Body of pancreas (tissue), 4 donors: ENCODE results near the gene CKAP2L. TPM values are rescaled to one million over a fixed set of nuclear protein-coding genes. Genes with fewer than 3 reads are reported as not detected.
A peak's percentile ranks its signal among the peaks of the same experiment; 100 is the strongest.

Experiments
- ATAC-seq: fragments of 150-250 bp; one replicate; pipeline ENCODE4 v1.9.1; 2016
- DNase-seq, 4 donors: peaks; one replicate each; pipeline ENCODE4 v3.0.0-alpha.2; 2019
- H3K27ac ChIP-seq, 4 donors: fragments of 200-600 bp; sonication (generic); 1 replicate in 3 of 4; 2 replicates in 1 of 4; pipeline versions ENCODE4 v1.5.1 to v1.6.1; 2016 to 2019; ENCODE audit warnings: mild to moderate bottlenecking in 1 of 4, mixed read lengths in 1 of 4, moderate library complexity in 1 of 4
- H3K27me3 ChIP-seq, 2 donors: fragments of 200-600 bp; sonication (generic); one replicate each; pipeline ENCODE4 v1.6.0; 2016; ENCODE audit warnings: mild to moderate bottlenecking in 1 of 2
- H3K36me3 ChIP-seq, 2 donors: fragments of 200-600 bp; sonication (generic); replicated peaks in 1 of 2; 2 replicates each; pipeline ENCODE4 v1.5.1; 2016; ENCODE audit warnings: low read depth in 2 of 2; ENCODE audit not compliant: insufficient read depth in 1 of 2
- H3K4me1 ChIP-seq: fragments of 200-600 bp; sonication (generic); one replicate; pipeline ENCODE4 v1.6.0; 2016
- H3K4me3 ChIP-seq, 2 donors: fragments of 200-600 bp; sonication (generic); 1 replicate in 1 of 2; 2 replicates in 1 of 2; pipeline ENCODE4 v1.5.1; 2016 to 2019
- H3K9me3 ChIP-seq, 3 donors: fragments of 200-600 bp; sonication (generic); 1 replicate in 2 of 3; 2 replicates in 1 of 3; pipeline ENCODE4 v1.5.1; 2016
- POLR2A ChIP-seq, 3 donors: fragments of 450-650 bp; IDR thresholded peaks; one replicate each; pipeline ENCODE4 v1.6.1; 2016; ENCODE audit warnings: antibody characterized with exemption in 3 of 3, mild to moderate bottlenecking in 2 of 3
- WGBS, 2 donors: methylation state at CpG; one replicate each; pipeline ENCODE4 v1.1.5; 2017; 5-methylcytosine and 5-hydroxymethylcytosine counted together
- intact Hi-C: fragments of 100-400 bp; cut with DNase I; formaldehyde crosslinking; loops from one replicate; pipeline ENCODE4 v1.15.1; 2023
- total RNA-seq, 2 donors: library from RNA; depleted of rRNA; stranded (reverse); fragments of >200 nt; gene quantifications; one replicate each; pipeline ENCODE4 v1.1.0, GENCODE V29; 2016
- TF ChIP-seq, protein P1 (sequence below), 7 experiments: fragments of 450-650 bp in 4 of 7; fragments of 200-600 bp in 3 of 7; sonication (generic) in 3 of 7; IDR thresholded peaks; one replicate each; pipeline ENCODE4 v1.5.1; 2016 to 2019; ENCODE audit warnings: antibody characterized with exemption in 7 of 7

CKAP2L gene
- total RNA-seq, 2 donors from 2014 or later = under 0.01 TPM; not detected in 1

DNA sequence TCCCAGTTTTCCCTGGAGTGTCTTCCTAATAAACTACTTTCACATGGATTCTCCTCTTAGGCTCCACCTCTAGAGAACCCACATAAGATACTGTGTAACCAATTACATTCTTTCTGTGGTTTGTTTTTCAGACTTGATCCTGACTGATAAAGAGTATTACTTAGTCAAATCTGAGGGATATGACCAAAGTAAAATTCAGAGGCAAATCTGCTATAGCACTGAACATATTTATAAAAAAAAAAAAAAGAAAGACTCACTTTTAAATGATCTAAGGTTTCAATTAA is 13.9 kb downstream of the CKAP2L start:
- intact Hi-C loops = loop anchor here (10.0 kb wide), 2 partner anchors 134 to 204 kb away; no protein-coding TSS in a partner anchor
- DNase-seq (no peak), ATAC-seq (no peak)
- no peak overlapping the region for H3K27ac ChIP-seq
- no peaks in the 10 kb centered on the region for H3K36me3 ChIP-seq
- no peaks in the 10 kb centered on the region for H3K27me3 ChIP-seq
- H3K4me1 ChIP-seq = peaks cover 9% of the 10 kb centered on the region
- no peak overlapping the region for H3K4me3 ChIP-seq
- H3K9me3 ChIP-seq = no peaks in the 10 kb centered on the region
- no peak for TF ChIP-seq POLR2A (IDR thresholded peaks at IDR 0.05)
- TF ChIP-seq, protein P1, sequence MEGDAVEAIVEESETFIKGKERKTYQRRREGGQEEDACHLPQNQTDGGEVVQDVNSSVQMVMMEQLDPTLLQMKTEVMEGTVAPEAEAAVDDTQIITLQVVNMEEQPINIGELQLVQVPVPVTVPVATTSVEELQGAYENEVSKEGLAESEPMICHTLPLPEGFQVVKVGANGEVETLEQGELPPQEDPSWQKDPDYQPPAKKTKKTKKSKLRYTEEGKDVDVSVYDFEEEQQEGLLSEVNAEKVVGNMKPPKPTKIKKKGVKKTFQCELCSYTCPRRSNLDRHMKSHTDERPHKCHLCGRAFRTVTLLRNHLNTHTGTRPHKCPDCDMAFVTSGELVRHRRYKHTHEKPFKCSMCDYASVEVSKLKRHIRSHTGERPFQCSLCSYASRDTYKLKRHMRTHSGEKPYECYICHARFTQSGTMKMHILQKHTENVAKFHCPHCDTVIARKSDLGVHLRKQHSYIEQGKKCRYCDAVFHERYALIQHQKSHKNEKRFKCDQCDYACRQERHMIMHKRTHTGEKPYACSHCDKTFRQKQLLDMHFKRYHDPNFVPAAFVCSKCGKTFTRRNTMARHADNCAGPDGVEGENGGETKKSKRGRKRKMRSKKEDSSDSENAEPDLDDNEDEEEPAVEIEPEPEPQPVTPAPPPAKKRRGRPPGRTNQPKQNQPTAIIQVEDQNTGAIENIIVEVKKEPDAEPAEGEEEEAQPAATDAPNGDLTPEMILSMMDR (IDR thresholded peaks at IDR 0.05) = no peak

DNA sequence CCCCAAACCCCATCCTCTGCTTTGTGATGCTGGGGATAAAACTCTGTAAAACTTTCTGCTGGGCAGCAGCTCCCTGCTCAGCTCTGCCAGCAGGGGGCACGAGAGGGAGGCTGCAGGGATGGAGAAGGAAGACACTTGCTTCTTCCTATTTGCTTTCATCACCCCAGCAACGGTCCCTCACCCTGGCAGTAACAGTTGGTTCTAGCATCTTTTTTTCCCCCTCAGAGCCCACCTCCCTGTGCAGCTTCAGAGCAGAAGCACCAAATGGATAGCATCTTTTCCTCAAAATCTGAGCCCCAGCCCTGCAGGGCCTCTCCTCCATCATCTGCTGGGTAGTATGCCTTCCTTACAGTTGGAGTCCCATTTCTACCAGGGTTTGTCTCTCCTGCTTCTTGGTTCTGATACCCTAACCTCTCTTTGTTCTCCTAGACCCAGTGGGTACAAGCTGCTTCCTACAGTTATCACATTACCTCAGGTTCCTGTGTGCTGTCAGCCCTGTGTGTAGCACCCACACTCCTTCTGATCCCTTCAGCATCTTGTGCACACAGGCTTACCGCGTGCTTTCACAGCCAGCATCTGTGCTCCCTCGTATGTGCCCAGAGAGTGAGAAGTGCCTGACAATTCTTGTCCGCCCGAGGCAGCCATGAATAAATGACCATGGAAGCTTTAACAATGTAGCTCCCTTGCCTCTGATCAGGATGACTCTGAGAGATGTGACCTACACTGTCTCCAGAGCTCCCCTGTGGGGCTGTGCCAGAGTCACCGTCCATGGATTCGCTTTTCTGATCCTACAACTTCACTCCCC is 14.5 kb downstream of the CKAP2L start:
- intact Hi-C loops = loop anchor here (10.0 kb wide), 2 partner anchors 135 to 205 kb away; no protein-coding TSS in a partner anchor
- 62 to 69% methylated on average over 9 of the region's 9 CpGs for WGBS, 2 donors
- Histone ChIP-seq H3K9me3 (no peaks in the 10 kb centered on the region), H3K27me3 (no peaks in the 10 kb centered on the region), H3K36me3 (no peaks in the 10 kb centered on the region), H3K27ac (no peak overlapping the region), H3K4me3 (no peak overlapping the region), H3K4me1 (peaks cover 9% of the 10 kb centered on the region)
- no peak for TF ChIP-seq POLR2A (IDR thresholded peaks at IDR 0.05)
- TF ChIP-seq, protein P1 (IDR thresholded peaks at IDR 0.05) = peak; percentile 62 to 89 (median 75)
- DNase-seq (peak; percentile 62 to 66 (median 63)), ATAC-seq (peak; percentile 65)

DNA sequence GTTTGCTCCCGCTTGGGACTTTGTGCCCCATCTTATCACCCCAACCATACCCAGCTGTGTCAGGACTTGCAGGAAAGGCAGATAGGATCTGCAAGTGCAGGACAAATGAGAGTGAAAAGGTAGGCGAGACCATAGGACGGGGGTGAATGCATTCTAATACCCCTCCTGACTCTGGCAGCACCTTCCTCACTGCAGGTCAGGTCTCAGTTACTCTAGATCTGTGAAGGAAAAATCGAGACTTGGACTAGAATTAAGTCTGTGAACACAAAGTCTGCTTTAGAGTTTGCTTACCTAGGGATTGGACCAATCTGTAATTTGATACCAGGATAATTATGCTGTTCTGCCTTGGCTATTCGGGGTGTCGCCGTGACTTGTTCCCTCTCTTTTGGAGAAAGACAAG is 23.9 kb downstream of the CKAP2L start:
- TF ChIP-seq, protein P1 (IDR thresholded peaks at IDR 0.05) = no peak
- TF ChIP-seq POLR2A (IDR thresholded peaks at IDR 0.05) = no peak
- H3K36me3 ChIP-seq = no peaks in the 10 kb centered on the region
- WGBS, 2 donors = 83 to 91% methylated on average over 7 of the region's 7 CpGs
- peaks cover 4% of the 10 kb centered on the region for H3K4me1 ChIP-seq
- no peak for DNase-seq
- no peaks in the 10 kb centered on the region for H3K9me3 ChIP-seq
- intact Hi-C loops = no loop called here
- ATAC-seq = no peak
- no peak overlapping the region for H3K27ac ChIP-seq
- H3K27me3 ChIP-seq = no peaks in the 10 kb centered on the region
- no peak overlapping the region for H3K4me3 ChIP-seq

DNA sequence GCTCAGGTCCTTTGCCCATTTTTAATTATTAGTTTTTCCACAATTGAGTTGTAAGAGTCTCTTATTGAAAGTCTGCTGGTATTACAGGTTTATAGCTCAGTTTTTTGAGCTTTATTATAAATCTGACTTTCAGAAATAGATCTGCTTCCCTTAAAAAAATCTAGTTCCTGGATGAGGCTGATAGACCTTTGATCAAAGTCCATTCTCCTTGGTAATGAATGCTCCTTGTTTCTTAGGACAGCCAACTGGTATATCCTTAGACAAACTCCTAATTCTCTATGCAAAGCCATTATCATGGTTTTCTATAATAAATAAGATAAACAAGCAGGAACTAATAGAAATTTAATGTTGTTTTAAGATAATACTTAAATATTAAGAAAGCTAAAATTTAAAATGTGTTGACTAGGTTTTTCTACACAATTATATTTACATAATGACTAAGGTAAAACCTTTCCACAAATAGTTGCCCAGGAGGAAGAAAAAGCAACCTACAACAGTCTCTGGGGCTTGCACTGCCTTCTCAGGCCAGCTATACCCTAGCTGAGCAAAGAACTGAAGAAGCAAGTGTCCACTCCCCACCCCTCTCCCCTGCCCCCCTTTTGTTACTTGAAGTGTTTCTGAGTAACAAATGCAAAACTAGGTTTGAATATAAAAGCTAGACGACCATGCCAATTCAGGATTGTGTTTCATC is 26.7 kb downstream of the CKAP2L start:
- intact Hi-C loops = no loop called here
- Histone ChIP-seq H3K27me3 (no peaks in the 10 kb centered on the region), H3K9me3 (no peaks in the 10 kb centered on the region), H3K27ac (no peak overlapping the region), H3K36me3 (no peaks in the 10 kb centered on the region), H3K4me3 (no peak overlapping the region), H3K4me1 (peaks cover 4% of the 10 kb centered on the region)
- TF ChIP-seq, protein P1 (IDR thresholded peaks at IDR 0.05) = no peak
- no peak for TF ChIP-seq POLR2A (IDR thresholded peaks at IDR 0.05)
- WGBS, 2 donors = 59 to 75% methylated on average over 1 of the region's 1 CpG
- DNase-seq = no peak
- no peak for ATAC-seq
